Right cardiac atrium (tissue), 5 donors: Measurements from ENCODE around the gene E4F1. TPM values are rescaled to one million over a fixed set of nuclear protein-coding genes. Genes with fewer than 3 reads are reported as not detected.

ENCODE experiments used
- ATAC-seq, 2 donors: fragments of 200-7000 bp; cut with Tn5 transposase; one replicate each; pipeline versions ENCODE4 v1.8.0 to v1.9.1; 2020; ENCODE audit warnings: moderate library complexity in 2 of 2, mild to moderate bottlenecking in 1 of 2
- DNase-seq, 3 donors: peaks; one replicate each; pipeline ENCODE4 v3.0.0-alpha.2; 2020
- H3K27ac ChIP-seq: one replicate; pipeline ENCODE4 v1.5.1; 2013; ENCODE audit warnings: mild to moderate bottlenecking, low read length, control low read depth, moderate library complexity
- H3K27me3 ChIP-seq: one replicate; pipeline ENCODE4 v1.6.1; 2013; ENCODE audit not compliant: control insufficient read depth, insufficient read depth
- H3K4me1 ChIP-seq: one replicate; pipeline ENCODE4 v1.6.1; 2013; ENCODE audit warnings: low read length; ENCODE audit not compliant: control insufficient read depth, insufficient read depth
- H3K4me3 ChIP-seq: one replicate; pipeline ENCODE4 v1.5.1; 2013; ENCODE audit warnings: low read length, control low read depth
- H3K9me3 ChIP-seq: one replicate; pipeline ENCODE4 v1.6.1; 2013; ENCODE audit warnings: low read length; ENCODE audit not compliant: control insufficient read depth
- WGBS: extraction: QIAGEN DNeasy Blood & Tissue Kit; methylation state at CpG from one replicate; pipeline ENCODE4 v1.1.7; 2013; 5-methylcytosine and 5-hydroxymethylcytosine counted together
- intact Hi-C, 4 donors: fragments of 100-400 bp; cut with DNase I; formaldehyde crosslinking; loops; one replicate each; pipeline versions ENCODE4 v1.11.0 to v1.14.0; 2022 to 2023
- long read RNA-seq, 4 donors: library from polyadenylated mRNA; unstranded; transcript quantifications; one replicate each; pipeline ENCODE4 v2.0.0, GENCODE V29; 2020 to 2021
- polyA plus RNA-seq: library from polyadenylated mRNA; stranded (reverse); fragments of 200-250 nt; gene quantifications from one replicate; pipeline ENCODE4 v1.2.3, GENCODE V29; 2013
- total RNA-seq, 4 donors: library from RNA; stranded (reverse); fragmentation: NEBNext Ultra II Directional; extraction: Animal tissue kit (Norgen Biotek cat#: 25700); gene quantifications; one replicate each; pipeline ENCODE4 v1.2.1, GENCODE V29; 2021
- donor health status: healthy with polysubstance abuse.
- donor health status: DM: no; HTN: yes; CAD: no.
- donor health status: DM: no; HTN: no; CAD: no.
- donor health status: DM: no; HTN: yes; CAD: no; lungs with severe emphysema.
- donor health status: DM: yes; HTN: yes; CAD: no.

The E4F1 gene
- 10 to 100 TPM; 11.8 to 16.1 (median 14.2) TPM for total RNA-seq
- polyA plus RNA-seq = 13.7 TPM
- long read RNA-seq, donor 1, transcript E4F1-201 (14 exons, 2,573 nt) = major isoform, 34 of 60 reads
- long read RNA-seq, donor 1, partial matches to known transcripts = 5 of 60 reads
- long read RNA-seq, donor 1, other reads (novel, unspliced or antisense) = 21 of 60 reads
- long read RNA-seq, donor 2, transcript E4F1-201 (14 exons, 2,573 nt) = major isoform, 14 of 30 reads
- long read RNA-seq, donor 2, partial matches to known transcripts = 4 of 30 reads
- long read RNA-seq, donor 2, other reads (novel, unspliced or antisense) = 12 of 30 reads
- long read RNA-seq, donor 3, transcript E4F1-201 (14 exons, 2,573 nt) = major isoform, 78 of 141 reads
- long read RNA-seq, donor 3, partial matches to known transcripts = 11 of 141 reads
- long read RNA-seq, donor 3, other reads (novel, unspliced or antisense) = 52 of 141 reads
- long read RNA-seq, donor 4, transcript E4F1-201 (14 exons, 2,573 nt) = major isoform, 17 of 33 reads
- long read RNA-seq, donor 4, partial matches to known transcripts = 2 of 33 reads
- long read RNA-seq, donor 4, other reads (novel, unspliced or antisense) = 14 of 33 reads

GRCh38 chr16:2223221-2223941 is at the start of gene E4F1:
E4F1 (plus strand) TSS chr16:2223591; CDS start chr16:2223614, 23 bp downstream.
- Histone ChIP-seq H3K27me3 (no peaks in the 10 kb centered on the region), H3K9me3 (no peaks in the 10 kb centered on the region), H3K4me3 (peak within 1 kb of the TSS; percentile 82), H3K4me1 (no peaks in the 10 kb centered on the region), H3K27ac (peak within 1 kb of the TSS; percentile 59)
- intact Hi-C loops = loop anchor here in 1 of 4 donors (5.0 kb wide), 1 partner anchor 294 kb away; no protein-coding TSS in a partner anchor
- peak; percentile 100 for DNase-seq
- WGBS = under 1% methylated on average over 82 of the region's 82 CpGs
- peak; percentile 99 for ATAC-seq

GRCh38 chr16:2173916-2174315 is 49.5 kb upstream of the E4F1 start:
- Histone ChIP-seq H3K4me1 (no peaks in the 10 kb centered on the region), H3K27me3 (no peaks in the 10 kb centered on the region), H3K9me3 (no peaks in the 10 kb centered on the region), H3K27ac (no peak overlapping the region), H3K4me3 (no peak overlapping the region)
- intact Hi-C loops = no loop called here
- WGBS = 92% methylated on average over 4 of the region's 4 CpGs
- no peak for ATAC-seq
- no peak for DNase-seq

- Histone ChIP-seq H3K4me3 (no peak overlapping the region), H3K9me3 (no peaks in the 10 kb centered on the region), H3K4me1 (no peaks in the 10 kb centered on the region), H3K27me3 (no peaks in the 10 kb centered on the region), H3K27ac (no peak overlapping the region)
- no peak for DNase-seq
- intact Hi-C loops = no loop called here
- WGBS = 91% methylated on average over 21 of the region's 21 CpGs
- no peak for ATAC-seq
Measured at GRCh38 chr16:2174396-2175131, 48.8 kb upstream of the E4F1 start.

GRCh38 chr16:2175454-2175853 is 47.9 kb upstream of the E4F1 start:
- H3K4me1 ChIP-seq = no peaks in the 10 kb centered on the region
- no peaks in the 10 kb centered on the region for H3K27me3 ChIP-seq
- H3K27ac ChIP-seq = no peak overlapping the region
- H3K4me3 ChIP-seq = no peak overlapping the region
- ATAC-seq (no peak), DNase-seq (no peak)
- intact Hi-C loops = no loop called here
- WGBS = 89% methylated on average over 10 of the region's 10 CpGs
- H3K9me3 ChIP-seq = no peaks in the 10 kb centered on the region

- 94% methylated on average over 23 of the region's 23 CpGs for WGBS
- ATAC-seq = no peak
- Histone ChIP-seq H3K4me1 (no peaks in the 10 kb centered on the region), H3K27me3 (no peaks in the 10 kb centered on the region), H3K27ac (no peak overlapping the region), H3K9me3 (no peaks in the 10 kb centered on the region), H3K4me3 (no peak overlapping the region)
- no peak for DNase-seq
- intact Hi-C loops = no loop called here
Measured at GRCh38 chr16:2176047-2176446, 47.3 kb upstream of the E4F1 start.

GRCh38 chr16:2177101-2177500 is 46.3 kb upstream of the E4F1 start:
- intact Hi-C loops = no loop called here
- Histone ChIP-seq H3K4me3 (no peak overlapping the region), H3K27me3 (no peaks in the 10 kb centered on the region), H3K9me3 (no peaks in the 10 kb centered on the region), H3K4me1 (no peaks in the 10 kb centered on the region), H3K27ac (no peak overlapping the region)
- ATAC-seq = no peak
- 90% methylated on average over 18 of the region's 18 CpGs for WGBS
- no peak for DNase-seq

- intact Hi-C loops = no loop called here
- no peaks in the 10 kb centered on the region for H3K9me3 ChIP-seq
- no peak for ATAC-seq
- no peak overlapping the region for H3K27ac ChIP-seq
- no peak overlapping the region for H3K4me3 ChIP-seq
- no peak for DNase-seq
- no peaks in the 10 kb centered on the region for H3K27me3 ChIP-seq
- 94% methylated on average over 20 of the region's 20 CpGs for WGBS
- H3K4me1 ChIP-seq = no peaks in the 10 kb centered on the region
Measured at GRCh38 chr16:2177561-2177960, 45.8 kb upstream of the E4F1 start.

GRCh38 chr16:2178321-2179106 is 44.9 kb upstream of the E4F1 start:
- Histone ChIP-seq H3K9me3 (no peaks in the 10 kb centered on the region), H3K4me1 (no peaks in the 10 kb centered on the region), H3K4me3 (no peak overlapping the region), H3K27ac (no peak overlapping the region), H3K27me3 (no peaks in the 10 kb centered on the region)
- ATAC-seq (peak in 1 of 2 donors; percentile 24), DNase-seq (no peak)
- 32% methylated on average over 105 of the region's 106 CpGs for WGBS
- intact Hi-C loops = no loop called here

GRCh38 chr16:2179107-2179501 is 44.3 kb upstream of the E4F1 start:
- DNase-seq (no peak), ATAC-seq (no peak)
- Histone ChIP-seq H3K4me1 (no peaks in the 10 kb centered on the region), H3K27me3 (no peaks in the 10 kb centered on the region), H3K27ac (no peak overlapping the region), H3K9me3 (no peaks in the 10 kb centered on the region), H3K4me3 (no peak overlapping the region)
- intact Hi-C loops = no loop called here
- WGBS = 46% methylated on average over 50 of the region's 50 CpGs

- intact Hi-C loops = no loop called here
- DNase-seq (no peak), ATAC-seq (no peak)
- Histone ChIP-seq H3K9me3 (no peaks in the 10 kb centered on the region), H3K4me1 (no peaks in the 10 kb centered on the region), H3K27ac (no peak overlapping the region), H3K4me3 (no peak overlapping the region), H3K27me3 (no peaks in the 10 kb centered on the region)
- 95% methylated on average over 31 of the region's 31 CpGs for WGBS
Measured at GRCh38 chr16:2179576-2179975, 43.8 kb upstream of the E4F1 start.
